Cardiac fibroblast (primary cell): Measurements from ENCODE around the gene FAM204A.

Experiments
- DNase-seq, 2 donors: peaks; one replicate each; pipeline versions ENCODE4 v3.0.0 to v3.0.0-alpha.2; 2010; ENCODE audit warnings: low read depth in 2 of 2
- H3K4me3 ChIP-seq, 2 donors: replicated peaks in 1 of 2; 1 replicate in 1 of 2; 2 replicates in 1 of 2; pipeline ENCODE4 v1.5.1; 2011; ENCODE audit warnings: low read depth in 2 of 2, low read length in 2 of 2, mild to moderate bottlenecking in 2 of 2, moderate library complexity in 1 of 2
- CTCF ChIP-seq: IDR thresholded peaks from one replicate; pipeline ENCODE4 v1.5.1; 2011; ENCODE audit warnings: low read depth, mild to moderate bottlenecking, low read length, inconsistent platforms

FAM204A gene

GRCh38 chr10:118256209-118256608 is 85.9 kb downstream of the FAM204A start:
- no peak for DNase-seq
- TF ChIP-seq CTCF, result no peak
- H3K4me3 ChIP-seq, result no peak overlapping the region

GRCh38 chr10:118255355-118255754 is 86.8 kb downstream of the FAM204A start:
- H3K4me3 ChIP-seq, result no peak overlapping the region
- no peak for TF ChIP-seq CTCF
- DNase-seq, result no peak

GRCh38 chr10:118254654-118255053 is 87.5 kb downstream of the FAM204A start:
- no peak overlapping the region for H3K4me3 ChIP-seq
- no peak for DNase-seq
- no peak for TF ChIP-seq CTCF

GRCh38 chr10:118253397-118253796 is 88.7 kb downstream of the FAM204A start:
- no peak for DNase-seq
- TF ChIP-seq CTCF, result no peak

GRCh38 chr10:118251791-118252190 is 90.3 kb downstream of the FAM204A start:
- no peak for TF ChIP-seq CTCF
- no peak overlapping the region for H3K4me3 ChIP-seq
- DNase-seq, result peak in 1 of 2 donors; percentile 15

More at GRCh38 chr10:118253397-118253796, 88.7 kb downstream of the FAM204A start:
- H3K4me3 ChIP-seq, result no peak overlapping the region

- H3K4me3 ChIP-seq, result no peak overlapping the region
- DNase-seq, result no peak
- TF ChIP-seq CTCF, result no peak
Measured at GRCh38 chr10:118249714-118250113, 92.4 kb downstream of the FAM204A start.
